GM18507 (cell line): ENCODE results near the gene EXOC4.
"Not testable (repeated sequence)": the region's sequence is repeated elsewhere in the genome, so short reads cannot be mapped to it uniquely, and the experiment has no call there.

Source experiments
- DNase-seq: peaks from one replicate; pipeline ENCODE4 v3.0.0; 2011; ENCODE audit warnings: low read depth; ENCODE audit not compliant: insufficient read length; ENCODE audit errors: extremely low spot score
- FAIRE-seq: peaks from 2 replicates; lab custom pipeline; 2011; peaks lifted over from hg19 to GRCh38; lab: Jason Lieb, UNC

The EXOC4 gene

DNA sequence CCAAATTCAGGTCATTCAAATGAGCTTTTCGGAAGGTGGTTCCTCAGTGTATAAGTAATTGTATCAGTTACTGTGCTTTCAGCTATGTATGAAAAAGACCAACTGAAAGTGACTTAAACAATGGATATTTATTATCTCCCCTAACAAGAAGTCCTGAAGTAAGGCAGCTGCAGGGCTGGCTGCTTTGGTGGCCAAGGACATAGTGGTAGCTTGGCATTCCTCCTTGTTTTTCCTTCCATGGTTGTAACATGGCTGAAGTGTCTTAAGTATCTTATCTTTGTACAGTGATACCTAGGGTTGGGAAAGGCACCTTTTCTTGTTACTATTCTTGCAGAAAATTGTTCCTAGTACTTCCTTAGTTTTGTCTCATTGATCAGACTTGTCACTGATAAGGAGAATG, 21.4 kb downstream of the EXOC4 start:
- FAIRE-seq: no peak
- no peak for DNase-seq

DNA sequence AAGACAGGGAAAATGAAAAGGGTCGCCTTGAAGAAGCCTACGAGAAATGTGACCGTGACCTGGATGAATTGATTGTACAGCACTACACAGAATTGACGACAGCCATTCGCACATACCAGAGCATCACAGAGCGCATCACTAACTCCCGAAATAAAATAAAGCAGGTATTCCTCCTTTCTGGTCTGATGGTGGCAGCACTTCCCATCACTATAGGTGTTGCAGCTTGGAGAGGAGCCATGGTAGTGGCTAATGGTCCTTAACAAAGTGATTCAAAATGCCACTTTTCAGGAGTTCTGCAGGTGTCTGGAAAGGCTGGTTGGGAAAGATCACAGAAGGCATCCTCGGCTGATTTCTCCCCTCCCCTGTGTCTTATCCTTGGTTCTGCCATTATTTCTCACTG, 22.1 kb downstream of the EXOC4 start:
- FAIRE-seq: no peak
- no peak for DNase-seq

DNA sequence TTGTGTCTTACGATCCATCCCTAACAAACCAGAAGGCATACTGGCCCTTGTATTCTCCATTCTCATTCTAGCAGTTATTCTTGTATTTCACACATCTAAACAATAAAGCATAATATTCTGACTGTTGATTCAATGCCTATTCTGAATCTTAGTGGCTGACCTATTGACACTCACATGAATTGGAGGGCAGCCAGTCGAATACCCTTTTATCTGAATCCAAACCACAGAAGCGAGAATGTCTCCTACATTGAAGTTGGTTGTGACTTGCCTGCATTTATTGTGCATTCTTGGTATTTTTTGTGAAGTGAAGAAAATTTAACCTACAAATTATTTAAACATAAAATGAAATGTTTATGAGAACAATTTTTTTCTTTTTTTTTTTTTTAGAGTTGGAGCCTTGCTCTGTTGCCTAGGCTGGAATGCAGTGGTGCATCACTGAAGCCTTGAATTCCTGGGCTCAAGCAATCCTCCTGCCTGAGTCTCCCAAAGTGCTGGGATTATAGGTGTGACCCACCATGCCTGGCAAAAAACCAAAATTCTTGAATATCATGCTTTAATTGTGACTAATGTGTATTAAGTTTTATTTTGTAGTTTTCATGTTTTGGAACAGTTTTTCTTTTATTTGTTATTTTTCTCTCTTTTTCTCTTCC, 22.7 kb downstream of the EXOC4 start:
- DNase-seq (no peak), FAIRE-seq (no peak)

DNA sequence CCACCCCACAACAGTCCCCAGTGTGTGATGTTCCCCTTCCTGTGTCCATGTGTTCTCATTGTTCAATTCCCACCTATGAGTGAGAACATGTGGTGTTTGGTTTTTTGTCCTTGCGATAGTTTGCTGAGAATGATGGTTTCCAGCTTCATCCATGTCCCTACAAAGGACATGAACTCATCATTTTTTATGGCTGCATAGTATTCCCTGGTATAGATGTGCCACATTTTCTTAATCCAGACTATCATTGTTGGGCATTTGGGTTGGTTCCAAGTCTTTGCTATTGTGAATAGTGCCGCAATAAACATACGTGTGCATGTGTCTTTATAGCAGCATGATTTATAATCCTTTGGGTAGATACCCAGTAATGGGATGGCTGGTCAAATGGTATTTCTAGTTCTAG, 26.1 kb downstream of the EXOC4 start:
- not testable (repeated sequence) for FAIRE-seq

DNA sequence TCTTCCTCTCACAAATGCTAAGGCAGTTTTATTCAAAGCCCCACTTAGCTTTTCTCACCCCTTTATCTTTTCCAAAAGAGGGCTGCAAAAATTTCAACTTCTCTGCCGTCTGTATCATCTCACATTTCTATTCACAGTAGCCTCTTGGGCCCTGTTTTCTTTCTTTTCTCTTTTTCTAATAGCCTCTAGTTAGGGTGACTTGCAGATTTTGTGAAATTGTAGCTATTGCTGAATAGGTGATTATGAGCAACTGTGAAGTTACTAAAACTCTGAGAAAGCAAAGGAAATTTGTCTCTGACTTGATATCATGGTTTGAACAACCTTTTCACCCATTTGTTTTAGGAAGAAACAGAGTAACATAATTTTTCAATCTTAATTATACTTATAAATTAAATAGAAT, 29.2 kb downstream of the EXOC4 start:
- FAIRE-seq (no peak), DNase-seq (no peak)

More for the DNA sequence above, 26.1 kb downstream of the EXOC4 start:
- not testable (repeated sequence) for DNase-seq

DNA sequence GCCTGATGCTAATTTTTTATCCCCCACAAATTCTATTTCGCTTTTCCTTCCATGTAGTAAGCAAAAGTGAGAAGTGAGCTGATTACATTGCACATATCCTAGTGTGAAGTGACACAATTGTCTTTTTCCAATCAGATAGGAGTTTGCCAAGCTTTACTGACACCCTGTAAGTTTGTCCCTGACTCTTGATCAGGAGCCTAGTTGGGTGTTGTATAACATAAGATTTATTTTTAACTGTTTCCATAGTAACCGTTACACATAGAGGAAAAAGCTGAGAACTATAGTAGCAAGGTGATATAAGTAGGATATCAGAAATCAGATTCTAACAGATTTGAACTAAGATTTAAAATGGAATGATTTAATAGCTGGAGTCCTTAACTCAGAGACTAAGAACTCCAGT, 31.2 kb downstream of the EXOC4 start:
- no peak for FAIRE-seq

DNA sequence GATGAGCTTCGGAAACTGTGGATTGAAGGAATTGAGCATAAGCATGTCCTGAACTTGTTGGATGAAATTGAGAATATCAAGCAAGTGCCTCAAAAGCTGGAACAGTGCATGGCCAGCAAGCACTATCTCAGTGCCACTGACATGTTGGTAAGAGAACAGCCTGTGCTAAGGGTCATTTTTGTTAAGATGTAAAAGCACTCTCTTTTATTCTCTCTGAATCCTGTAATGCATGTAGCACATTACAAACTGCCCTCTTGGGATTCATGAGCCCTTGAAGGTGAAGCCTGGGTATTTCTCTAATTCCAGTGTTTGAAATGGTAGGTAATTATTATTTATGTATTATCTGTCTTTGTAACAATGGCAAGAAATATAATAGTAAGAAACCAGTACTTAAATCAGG, 36.1 kb downstream of the EXOC4 start:
- DNase-seq: no peak
- FAIRE-seq: no peak

More for the DNA sequence above, 31.2 kb downstream of the EXOC4 start:
- DNase-seq: no peak

DNA sequence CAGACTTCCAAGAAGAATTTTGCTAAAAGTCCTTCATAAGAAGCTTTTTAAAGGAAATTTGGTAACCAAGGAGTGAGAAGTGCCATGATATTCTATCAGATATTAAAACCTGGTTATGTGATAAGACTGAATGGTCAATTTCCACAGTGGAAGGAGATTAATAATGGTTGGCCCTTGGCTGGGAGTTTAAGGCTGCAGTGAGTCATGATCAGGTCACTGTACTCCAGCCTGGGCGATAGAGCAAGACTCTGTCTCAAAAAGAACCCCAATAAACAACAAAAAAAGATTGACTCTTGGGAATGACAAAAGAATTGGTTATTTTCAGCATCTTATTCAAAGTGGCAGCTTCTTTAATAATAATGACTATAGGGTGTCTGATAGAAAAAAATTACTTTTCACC, 37.2 kb downstream of the EXOC4 start:
- FAIRE-seq (no peak), DNase-seq (no peak)

DNA sequence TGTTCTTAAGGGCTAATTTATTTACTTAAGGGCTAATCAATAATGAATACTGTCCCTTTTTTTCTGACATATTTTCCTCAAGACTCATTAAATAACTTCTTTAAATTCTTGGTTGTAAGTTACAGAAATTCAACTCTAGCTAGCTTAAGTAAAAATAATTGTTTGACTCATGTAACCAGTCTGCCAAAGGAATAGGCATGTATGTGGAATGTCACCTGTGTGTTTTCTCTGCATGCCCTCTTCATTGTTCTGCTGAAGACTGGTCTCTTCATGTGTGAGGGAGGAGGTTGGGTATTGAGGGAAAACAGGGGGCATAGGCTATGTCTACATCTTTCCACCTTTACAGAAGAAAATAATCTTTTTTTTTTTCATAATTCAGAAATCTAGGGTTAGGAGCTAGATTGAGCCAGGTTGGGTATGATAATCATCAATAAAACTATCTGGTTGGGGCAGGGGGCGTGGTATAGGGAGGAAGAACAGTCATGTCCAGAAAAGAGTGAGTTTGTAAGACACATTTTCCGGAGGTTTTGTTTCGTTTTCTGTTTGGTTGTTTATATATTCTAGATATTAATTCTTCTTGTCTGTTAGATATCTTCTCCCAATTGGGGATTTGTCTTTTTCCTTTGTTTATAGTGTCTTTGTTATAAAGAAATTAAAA, 37.9 kb downstream of the EXOC4 start:
- DNase-seq: no peak
- no peak for FAIRE-seq

DNA sequence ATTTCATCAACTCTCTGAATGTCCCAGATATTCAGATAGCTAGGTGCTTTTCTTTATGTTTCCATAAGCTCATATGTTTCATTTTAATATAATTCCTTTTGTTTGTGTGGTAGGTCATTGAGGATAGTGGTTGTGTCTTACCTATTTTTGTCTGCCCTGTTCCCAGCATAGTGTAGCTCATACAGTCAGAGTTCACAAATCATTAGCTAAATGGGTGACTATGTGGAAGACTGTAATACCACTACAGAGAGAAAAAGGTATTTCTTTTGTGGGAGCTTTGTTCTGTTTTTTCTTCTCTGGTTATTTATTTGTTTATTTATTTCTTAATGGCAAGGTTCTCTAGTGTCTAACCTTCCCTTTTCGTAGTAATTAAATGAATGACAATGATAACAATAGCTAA, 39.8 kb downstream of the EXOC4 start:
- no peak for FAIRE-seq
- DNase-seq: no peak

DNA sequence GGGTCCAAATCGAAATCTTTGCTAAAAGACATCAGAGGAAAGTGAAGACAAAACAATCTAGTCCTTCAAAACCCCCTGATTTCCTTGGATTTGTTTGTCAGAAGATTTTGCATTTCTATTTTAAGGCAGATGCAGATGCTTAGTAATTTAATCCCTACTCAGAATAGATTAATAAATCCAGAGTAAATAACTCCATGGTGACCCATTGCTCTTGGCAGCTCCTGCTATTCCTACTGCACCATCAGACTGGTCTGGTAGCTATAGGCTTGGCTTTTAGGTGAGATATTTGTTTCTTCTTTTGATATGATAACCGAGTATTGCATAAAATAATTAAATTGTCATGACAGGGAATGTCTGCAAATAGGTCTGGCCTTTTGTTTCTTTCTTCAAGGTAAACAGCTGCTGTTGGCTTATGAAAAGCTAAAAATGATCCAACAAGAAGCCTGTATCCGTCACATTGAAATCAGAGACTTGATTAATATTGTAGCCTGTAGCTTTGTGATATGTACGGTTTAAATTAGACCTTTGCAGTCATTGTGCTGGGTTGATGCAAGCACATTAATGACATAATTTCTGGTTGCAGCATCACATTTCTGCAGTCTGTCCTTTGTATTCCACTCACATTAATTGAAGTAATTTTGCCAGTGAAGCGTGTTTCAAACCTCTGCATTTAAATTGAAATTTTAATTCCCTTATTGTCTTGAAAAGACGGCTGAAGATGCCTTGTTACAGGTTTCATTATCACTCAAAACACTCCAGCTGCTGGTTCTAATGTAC, 40.7 kb downstream of the EXOC4 start:
- no peak for FAIRE-seq
- DNase-seq: no peak

DNA sequence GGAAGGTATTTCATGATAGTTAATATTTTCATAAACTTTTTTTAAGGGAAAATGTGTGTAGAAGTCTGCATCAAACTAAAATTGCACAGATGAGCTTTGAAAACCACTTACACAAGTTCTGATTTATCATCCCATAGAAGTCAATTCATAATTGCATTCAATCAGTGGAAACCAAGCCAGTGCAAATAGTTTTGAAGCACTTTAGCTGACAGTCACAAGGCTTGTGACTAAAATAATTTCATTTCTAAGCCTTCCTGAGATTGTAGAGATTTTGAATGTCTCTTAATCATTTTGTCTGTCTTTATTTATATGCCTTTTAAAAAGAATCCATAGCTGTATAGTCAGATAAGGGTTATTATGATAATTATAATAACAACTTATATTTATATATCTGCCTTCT, 41.4 kb downstream of the EXOC4 start:
- no peak for FAIRE-seq
- DNase-seq: no peak

DNA sequence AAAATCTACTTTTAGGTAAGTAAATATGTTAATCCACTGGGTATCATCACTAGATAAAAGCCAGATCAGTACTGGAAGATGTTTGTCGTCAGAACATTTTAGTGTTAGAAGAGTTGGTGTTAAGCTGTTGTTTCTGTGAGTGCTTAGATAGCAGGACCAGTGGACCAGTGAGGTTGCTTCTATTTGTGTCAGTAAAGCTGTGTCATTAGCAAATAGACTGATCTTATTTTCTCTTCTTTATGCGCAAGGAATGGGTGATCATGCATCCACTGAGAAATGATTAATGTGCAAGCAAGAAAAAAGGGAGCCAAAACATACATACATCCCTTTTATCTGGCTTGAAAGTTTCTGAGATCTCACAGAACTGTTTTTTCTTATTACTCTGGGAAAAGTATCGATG, 42.6 kb downstream of the EXOC4 start:
- DNase-seq (no peak), FAIRE-seq (no peak)

DNA sequence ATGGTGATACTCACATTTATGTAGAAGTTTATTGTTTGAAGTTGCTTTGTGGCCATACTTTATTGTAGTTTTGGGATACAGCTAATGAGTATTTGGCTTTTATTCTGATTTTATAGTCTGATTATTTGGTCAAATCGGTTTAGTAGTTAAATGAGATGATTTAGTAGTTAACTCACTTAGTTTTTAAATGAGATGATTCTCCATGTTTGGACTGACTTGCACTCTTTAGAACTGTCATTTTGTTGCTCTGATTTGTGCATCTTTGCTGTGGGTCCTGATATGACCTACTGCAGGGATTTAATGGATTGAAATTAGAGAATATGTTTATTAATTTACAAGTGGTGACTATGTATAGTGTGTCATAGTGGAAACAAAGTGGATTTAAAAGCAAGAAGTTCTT, 44.2 kb downstream of the EXOC4 start:
- FAIRE-seq (no peak), DNase-seq (no peak)

DNA sequence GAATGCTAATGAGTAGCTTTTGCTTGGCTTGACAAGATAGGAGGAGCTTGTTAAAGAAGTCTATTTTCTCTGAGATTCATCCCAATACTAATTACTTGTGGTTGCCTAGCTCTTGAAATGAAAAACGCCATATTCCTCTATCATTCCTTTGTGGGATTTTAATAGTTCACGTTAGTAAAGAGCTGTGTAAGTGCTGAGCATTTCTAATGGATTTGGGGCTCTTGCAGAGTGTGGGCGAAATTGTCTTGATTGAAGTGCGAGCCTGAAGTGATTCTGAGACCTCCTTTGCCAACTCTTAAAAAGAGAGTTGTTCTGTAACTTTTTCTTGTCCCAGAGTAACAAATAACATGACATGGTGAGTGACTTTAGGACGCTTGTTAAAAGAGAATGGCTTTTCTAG, 45.2 kb downstream of the EXOC4 start:
- no peak for FAIRE-seq

DNA sequence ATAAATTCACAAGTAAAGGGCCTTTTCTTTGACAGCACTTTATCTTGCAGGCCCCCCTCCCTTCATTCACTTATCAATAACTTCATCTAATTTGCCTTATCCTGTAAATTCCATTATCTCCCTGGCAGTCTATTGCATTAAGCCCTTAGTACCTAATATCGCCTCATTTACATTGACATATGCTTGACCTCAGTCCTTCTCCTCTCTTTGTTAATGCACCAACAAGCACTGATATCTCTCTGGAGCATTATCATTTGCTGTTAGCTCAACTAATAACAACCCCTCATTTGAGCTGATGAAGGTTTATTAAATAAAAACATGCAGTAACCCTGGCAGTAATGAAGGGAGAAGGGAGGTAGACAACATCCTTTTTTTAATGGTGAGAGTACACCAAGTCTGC, 46.8 kb downstream of the EXOC4 start:
- FAIRE-seq (no peak), DNase-seq (no peak)

More for the DNA sequence above, 45.2 kb downstream of the EXOC4 start:
- no peak for DNase-seq

DNA sequence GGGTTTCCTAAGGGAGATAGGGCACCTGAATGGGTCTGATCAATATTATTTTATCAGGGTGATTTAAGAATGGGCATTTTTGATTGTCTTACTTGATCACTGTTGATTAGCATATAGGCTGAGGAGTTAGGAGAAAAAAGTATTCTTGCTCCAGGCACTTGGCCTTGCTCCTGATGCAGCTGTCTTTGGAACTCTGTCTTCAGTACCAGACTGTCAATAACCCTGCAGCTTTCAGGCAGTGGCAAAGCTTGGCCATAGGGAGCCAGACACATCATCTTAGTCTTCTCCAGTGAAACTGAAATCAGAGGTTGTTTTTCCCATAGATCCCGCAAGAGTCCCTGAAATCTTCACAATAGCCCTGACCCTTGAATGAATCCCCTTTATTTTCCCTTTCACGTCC, 47.2 kb downstream of the EXOC4 start:
- DNase-seq: no peak

DNA sequence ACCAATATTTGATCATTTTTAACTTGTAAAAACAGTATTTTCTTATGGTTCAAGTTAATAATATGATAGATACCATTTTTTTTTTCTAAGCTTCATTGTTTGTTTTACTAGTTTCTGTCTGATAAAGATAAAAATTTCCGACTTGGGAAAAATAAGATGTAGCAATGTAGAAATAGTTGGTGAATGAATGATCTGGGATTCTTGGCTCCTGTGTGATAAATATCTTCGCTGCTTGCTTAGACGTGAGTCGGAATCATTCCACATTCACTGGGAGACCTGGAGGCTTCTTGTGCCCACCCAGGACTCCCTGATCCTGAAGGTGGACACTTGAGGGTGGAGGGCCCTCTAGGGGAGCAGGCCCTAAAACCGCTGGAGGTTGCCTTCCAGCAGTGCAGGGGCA, 47.9 kb downstream of the EXOC4 start:
- no peak for FAIRE-seq
- DNase-seq: no peak

More for the DNA sequence above, 47.2 kb downstream of the EXOC4 start:
- FAIRE-seq: no peak

DNA sequence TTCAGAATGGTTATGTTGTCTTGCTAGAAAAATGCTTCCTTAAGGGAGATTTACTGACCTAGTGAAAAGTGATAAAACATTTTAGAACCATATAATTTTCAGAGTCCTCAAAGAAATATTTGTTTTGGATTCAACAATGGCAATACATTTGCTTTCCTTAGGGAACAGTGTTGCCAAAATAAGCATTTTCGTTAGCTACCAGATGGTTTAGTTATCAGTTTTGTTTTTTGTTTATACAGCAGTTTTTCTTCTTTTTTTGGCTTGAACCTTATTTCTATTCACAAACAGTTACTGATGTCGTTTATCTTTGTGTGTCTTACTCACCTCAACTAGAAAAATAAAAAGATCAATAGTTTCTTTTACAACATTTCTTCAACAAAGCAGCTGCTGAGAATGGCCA, 48.6 kb downstream of the EXOC4 start:
- FAIRE-seq (no peak), DNase-seq (no peak)

DNA sequence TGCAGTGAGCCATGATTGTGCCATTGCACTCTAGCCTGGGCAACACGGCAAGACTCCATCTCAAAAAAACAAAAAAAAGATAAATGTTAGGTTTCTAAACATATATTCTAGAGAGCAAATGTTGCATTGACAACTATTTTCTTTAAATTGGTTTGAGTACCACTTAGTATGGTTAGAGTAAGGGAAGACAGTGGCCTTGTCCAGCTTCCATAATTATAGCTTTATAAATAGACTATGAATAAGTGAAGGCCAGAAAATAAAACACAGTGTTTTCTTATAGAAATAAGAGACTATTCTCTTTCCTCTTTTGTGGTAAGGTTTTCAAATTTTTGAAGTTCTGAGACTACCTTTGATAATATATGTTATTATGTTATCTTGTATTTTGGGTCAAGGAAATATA, 50.5 kb downstream of the EXOC4 start:
- DNase-seq (no peak), FAIRE-seq (no peak)

DNA sequence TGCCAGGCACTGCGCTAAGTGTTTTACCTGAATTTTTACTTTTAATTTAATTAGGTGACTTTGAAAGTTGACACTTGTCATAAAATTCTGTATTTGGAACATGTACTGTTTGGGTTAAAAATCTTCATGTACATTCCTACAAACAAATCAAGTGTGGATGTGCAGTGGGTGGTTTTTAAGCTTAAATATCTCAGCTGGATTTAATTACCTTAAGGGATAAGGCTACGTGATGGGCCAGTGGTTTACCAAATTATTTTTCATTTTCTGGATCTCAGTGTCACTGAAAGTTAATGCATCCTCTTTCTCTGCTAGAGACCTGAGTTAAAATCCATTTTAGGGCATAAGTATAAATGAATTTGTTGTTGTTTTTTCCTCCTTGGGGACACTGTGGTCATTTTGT, 51.1 kb downstream of the EXOC4 start:
- DNase-seq (no peak), FAIRE-seq (no peak)
